ENCODE data around the gene ZMYND12. TPM values are rescaled to one million over a fixed set of nuclear protein-coding genes. Genes with fewer than 3 reads are reported as not detected.

ZMYND12 gene
- polyA plus RNA-seq, 10 donors: 0.41 to 1.1 (median 0.75) TPM

- DNase-seq: no peak
Observed at GRCh38 chr1:42392967-42393848, 62.6 kb downstream of the ZMYND12 start.

GRCh38 chr1:42392255-42392654, 63.6 kb downstream of the ZMYND12 start:
- DNase-seq: no peak

GRCh38 chr1:42386051-42386450, 69.8 kb downstream of the ZMYND12 start:
- no peak for DNase-seq

GRCh38 chr1:42385283-42385682, 70.5 kb downstream of the ZMYND12 start:
- no peak for DNase-seq

- no peak for DNase-seq
Observed at GRCh38 chr1:42381280-42381673, 74.5 kb downstream of the ZMYND12 start.

GRCh38 chr1:42380586-42381279, 75.1 kb downstream of the ZMYND12 start, which contains the start of gene RIMKLA:
Gene RIMKLA (plus strand): TSS chr1:42380792. CDS start chr1:42380935, 143 bp downstream.
- peak; percentile 24 to 56 (median 49) for DNase-seq

Other genes starting within 250 kb of the ZMYND12 start
- gene FOXJ3, start 120.8 kb downstream of the ZMYND12 start, polyA plus RNA-seq (ENCODE audit: insufficient read length in 10 of 10): 10 to 100 TPM; 27.1 to 45.8 (median 36.9) TPM
- gene RIMKLA, start 75.2 kb downstream of the ZMYND12 start, polyA plus RNA-seq (ENCODE audit: insufficient read length in 10 of 10): 1 to 10 TPM in 7 of 10 donors, under 1 TPM in 3; 0.67 to 2.2 (median 1.4) TPM
- gene PPCS, start 521 bp upstream of the ZMYND12 start, polyA plus RNA-seq (ENCODE audit: insufficient read length in 10 of 10): 10 to 100 TPM; 34.9 to 44.3 (median 42.0) TPM
- gene CCDC30, start 7.3 kb upstream of the ZMYND12 start, polyA plus RNA-seq (ENCODE audit: insufficient read length in 10 of 10): 1 to 10 TPM; 1.4 to 3.2 (median 2.1) TPM
- gene PPIH, start 202.4 kb upstream of the ZMYND12 start, polyA plus RNA-seq (ENCODE audit: insufficient read length in 10 of 10): 10 to 100 TPM; 32.3 to 45.1 (median 37.5) TPM
- 1,000 to 10,000 TPM in 2 of 10 donors, 100 to 1,000 TPM in 8; 817 to 1,077 (median 929) TPM for gene YBX1, start 226.4 kb upstream of the ZMYND12 start, polyA plus RNA-seq (ENCODE audit: insufficient read length in 10 of 10)

Measured in muscle of back (tissue), 11 donors.